H9 (cell line): ENCODE results near the gene KSR1. TPM values are rescaled to one million over a fixed set of nuclear protein-coding genes. Genes with fewer than 3 reads are reported as not detected.

ENCODE experiments used
- DNase-seq: peaks from one replicate; pipeline ENCODE4 v3.0.0-alpha.2; 2017
- H2AFZ ChIP-seq: one replicate; pipeline ENCODE4 v1.6.1; 2013; ENCODE audit warnings: mild to moderate bottlenecking, low read length, control low read depth, moderate library complexity
- H2AK5ac ChIP-seq: 2 replicates; pipeline ENCODE4 v1.6.1; 2013; ENCODE audit warnings: low read length, control low read depth, mixed read lengths; ENCODE audit not compliant: insufficient read length
- H2BK120ac ChIP-seq: one replicate; pipeline ENCODE4 v1.6.1; 2013; ENCODE audit warnings: low read depth, mild to moderate bottlenecking, low read length, control low read depth, inconsistent platforms; ENCODE audit not compliant: poor library complexity, severe bottlenecking
- H2BK12ac ChIP-seq: 2 replicates; pipeline ENCODE4 v1.6.1; 2013; ENCODE audit warnings: low read length, control low read depth, mixed read lengths, low read depth; ENCODE audit not compliant: insufficient read length
- H2BK15ac ChIP-seq: 2 replicates; pipeline ENCODE4 v1.6.1; 2013; ENCODE audit warnings: low read depth, low read length, control low read depth
- H2BK20ac ChIP-seq: one replicate; pipeline ENCODE4 v1.6.1; 2013; ENCODE audit warnings: low read depth, mild to moderate bottlenecking, low read length, control low read depth, inconsistent platforms; ENCODE audit not compliant: poor library complexity, severe bottlenecking
- H2BK5ac ChIP-seq: 2 replicates; pipeline ENCODE4 v1.6.1; 2013; ENCODE audit warnings: low read length, control low read depth, mixed read lengths; ENCODE audit not compliant: insufficient read length
- H3K14ac ChIP-seq: 2 replicates; pipeline ENCODE4 v1.6.1; 2013; ENCODE audit warnings: low read length, control low read depth; ENCODE audit not compliant: insufficient read depth
- H3K18ac ChIP-seq: 2 replicates; pipeline ENCODE4 v1.6.1; 2013; ENCODE audit warnings: low read depth, mild to moderate bottlenecking, mixed read lengths, low read length, control low read depth; ENCODE audit not compliant: insufficient read length
- H3K23ac ChIP-seq: 2 replicates; pipeline ENCODE4 v1.6.1; 2013; ENCODE audit warnings: low read length, control low read depth, mixed read lengths, low read depth; ENCODE audit not compliant: insufficient read length
- H3K23me2 ChIP-seq: 2 replicates; pipeline ENCODE4 v1.6.1; 2013; ENCODE audit warnings: low read depth, mild to moderate bottlenecking, mixed read lengths, low read length, control low read depth; ENCODE audit not compliant: insufficient read length, poor library complexity, severe bottlenecking
- H3K27ac ChIP-seq: 2 replicates; pipeline ENCODE4 v1.5.1; 2013; ENCODE audit warnings: low read length, control low read depth, mixed read lengths, low read depth; ENCODE audit not compliant: insufficient read length
- H3K27me3 ChIP-seq: 2 replicates; pipeline ENCODE4 v1.6.1; 2013; ENCODE audit warnings: low read length, control low read depth, inconsistent platforms; ENCODE audit not compliant: insufficient read depth
- H3K4ac ChIP-seq: 2 replicates; pipeline ENCODE4 v1.6.1; 2013; ENCODE audit warnings: low read depth, mild to moderate bottlenecking, control low read depth, inconsistent platforms, low read length, moderate library complexity
- H3K4me1 ChIP-seq: 2 replicates; pipeline ENCODE4 v1.6.1; 2013; ENCODE audit warnings: low read length, control low read depth, inconsistent platforms; ENCODE audit not compliant: insufficient read depth
- H3K4me2 ChIP-seq: 2 replicates; pipeline ENCODE4 v1.6.1; 2013; ENCODE audit warnings: low read length, control low read depth, mixed read lengths; ENCODE audit not compliant: insufficient read length, insufficient read depth
- H3K56ac ChIP-seq: 2 replicates; pipeline ENCODE4 v1.6.1; 2013; ENCODE audit warnings: low read depth, mild to moderate bottlenecking, mixed read lengths, low read length, control low read depth; ENCODE audit not compliant: insufficient read length
- H3K79me1 ChIP-seq: 2 replicates; pipeline ENCODE4 v1.6.1; 2013; ENCODE audit warnings: low read depth, mild to moderate bottlenecking, moderate library complexity, low read length, control low read depth, inconsistent platforms; ENCODE audit not compliant: insufficient read depth, poor library complexity, severe bottlenecking
- H3K79me2 ChIP-seq: 2 replicates; pipeline ENCODE4 v1.6.1; 2013; ENCODE audit warnings: low read length, control low read depth, inconsistent platforms; ENCODE audit not compliant: insufficient read depth
- H3K9ac ChIP-seq: 2 replicates; pipeline ENCODE4 v1.6.1; 2013; ENCODE audit warnings: low read length, control low read depth, mixed read lengths; ENCODE audit not compliant: insufficient read length; ENCODE audit errors: extremely low read depth
- H3K9me3 ChIP-seq: one replicate; pipeline ENCODE4 v1.6.1; 2013; ENCODE audit warnings: low read depth, low read length, inconsistent platforms; ENCODE audit not compliant: control insufficient read depth
- H3T11ph ChIP-seq: one replicate; pipeline ENCODE4 v1.6.1; 2013; ENCODE audit warnings: mild to moderate bottlenecking, low read length, control low read depth, inconsistent platforms
- H4K20me1 ChIP-seq: one replicate; pipeline ENCODE4 v1.6.1; 2013; ENCODE audit not compliant: control insufficient read depth, insufficient read length, insufficient read depth
- H4K5ac ChIP-seq: 2 replicates; pipeline ENCODE4 v1.6.1; 2013; ENCODE audit warnings: low read depth, mild to moderate bottlenecking, mixed read lengths, low read length, control low read depth; ENCODE audit not compliant: insufficient read length
- H4K8ac ChIP-seq: replicated peaks from 2 replicates; pipeline ENCODE4 v1.6.1; 2013; ENCODE audit warnings: low read length, control low read depth, mixed read lengths, low read depth; ENCODE audit not compliant: insufficient read length
- H4K91ac ChIP-seq: 2 replicates; pipeline ENCODE4 v1.6.1; 2013; ENCODE audit warnings: low read depth, mild to moderate bottlenecking, moderate library complexity, mixed read lengths, low read length, control low read depth; ENCODE audit not compliant: insufficient read length
- H3K27ac Mint-ChIP-seq, 3 experiments: 2 replicates in 2 of 3; 3 replicates in 1 of 3; pipeline ENCODE4 v1.8.0; 2020 to 2021; ENCODE audit warnings: mixed read lengths in 3 of 3, mild to moderate bottlenecking in 1 of 3, moderate library complexity in 1 of 3
- H3K27me3 Mint-ChIP-seq: 2 replicates; pipeline ENCODE4 v1.8.0; 2021; ENCODE audit warnings: low read depth, mild to moderate bottlenecking, moderate library complexity, mixed read lengths
- H3K36me3 Mint-ChIP-seq, 3 experiments: 2 replicates in 2 of 3; 3 replicates in 1 of 3; pipeline ENCODE4 v1.8.0; 2020 to 2021; ENCODE audit warnings: low read depth in 3 of 3, mixed read lengths in 3 of 3; ENCODE audit not compliant: insufficient read depth in 1 of 3
- H3K4me1 Mint-ChIP-seq, 2 experiments: 2 replicates each; pipeline ENCODE4 v1.8.0; 2020; ENCODE audit warnings: mixed read lengths in 2 of 2
- H3K4me3 Mint-ChIP-seq, 2 experiments: 2 replicates in 1 of 2; 3 replicates in 1 of 2; pipeline ENCODE4 v1.8.0; 2020 to 2021; ENCODE audit warnings: mild to moderate bottlenecking in 2 of 2, mixed read lengths in 2 of 2, moderate library complexity in 1 of 2
- H3K9me3 Mint-ChIP-seq, 2 experiments: 2 replicates in 1 of 2; 3 replicates in 1 of 2; pipeline ENCODE4 v1.8.0; 2020; ENCODE audit warnings: mild to moderate bottlenecking in 2 of 2, mixed read lengths in 2 of 2, moderate library complexity in 1 of 2
- CTCF ChIP-seq: fragments of 200-600 bp; sonication (generic); conservative IDR thresholded peaks from 3 replicates; pipeline ENCODE4 v1.8.0; 2021; ENCODE audit warnings: antibody characterized with exemption, mild to moderate bottlenecking
- WGBS: extraction: QIAGEN DNeasy Blood & Tissue Kit; methylation state at CpG from one replicate; pipeline ENCODE4 v1.1.7; 2013; ENCODE audit warnings: missing lambda C conversion rate, low lambda C conversion rate, mixed read lengths; ENCODE audit not compliant: insufficient read length; ENCODE audit errors: extremely low coverage; 5-methylcytosine and 5-hydroxymethylcytosine counted together
- total RNA-seq: library from RNA; stranded (reverse); gene quantifications from 2 replicates; pipeline ENCODE4 v1.2.1, GENCODE V29; 2021

The KSR1 gene
- total RNA-seq, 1 experiment from 2014 or later = 44.9 TPM

DNA sequence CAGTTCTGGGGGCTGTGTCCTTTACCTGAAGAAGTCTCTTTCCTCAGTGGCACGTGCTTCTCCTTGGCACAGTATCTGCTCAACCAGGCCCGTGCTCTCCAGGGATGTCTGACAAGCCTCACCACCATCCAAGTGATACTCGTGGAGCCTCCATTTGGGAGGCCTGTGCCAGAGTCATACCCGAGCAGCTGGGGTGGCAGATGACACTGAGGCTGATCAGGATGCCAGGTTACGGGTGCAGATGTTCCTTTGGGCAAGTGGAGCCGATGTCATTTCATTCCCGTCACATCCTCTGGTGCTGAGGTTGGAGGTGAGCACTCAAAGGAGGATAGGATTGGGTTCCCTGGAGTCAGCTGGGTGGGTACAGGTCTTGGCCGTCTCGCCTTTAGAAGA, 87.2 kb downstream of the KSR1 start:
- no peak overlapping the region for H4K8ac ChIP-seq
- no CpG with 5 or more reads among the region's 9 CpGs for WGBS
- Mint-ChIP-seq H3K4me1 (peaks cover 26 to 30% of the 10 kb centered on the region in 2 experiments), H3K27ac (no peak overlapping the region), H3K36me3 (no peaks in the 10 kb centered on the region), H3K4me3 (no peak overlapping the region), H3K27me3 (no peaks in the 10 kb centered on the region), H3K9me3 (no peaks in the 10 kb centered on the region)
- no peaks in the 10 kb centered on the region for H3K27me3 ChIP-seq
- H3K4ac ChIP-seq = no peak overlapping the region
- no peak overlapping the region for H4K91ac ChIP-seq
- no peaks in the 10 kb centered on the region for H4K20me1 ChIP-seq
- no peak for TF ChIP-seq CTCF
- no peak overlapping the region for H2AFZ ChIP-seq
- no peaks in the 10 kb centered on the region for H3K23me2 ChIP-seq
- no peaks in the 10 kb centered on the region for H3K9me3 ChIP-seq
- H3K4me2 ChIP-seq = no peak overlapping the region
- no peak overlapping the region for H2BK12ac ChIP-seq
- no peak overlapping the region for H2AK5ac ChIP-seq
- H3K79me1 ChIP-seq = no peaks in the 10 kb centered on the region
- no peak overlapping the region for H3T11ph ChIP-seq
- H2BK20ac ChIP-seq = no peak overlapping the region
- no peak overlapping the region for H3K18ac ChIP-seq
- no peak overlapping the region for H3K23ac ChIP-seq
- H3K9ac ChIP-seq = no peak overlapping the region
- H3K79me2 ChIP-seq = peaks cover 11% of the 10 kb centered on the region; the same call in 1 of the 2 replicates
- H3K14ac ChIP-seq = no peak overlapping the region
- H3K56ac ChIP-seq = no peak overlapping the region
- no peak overlapping the region for H2BK5ac ChIP-seq
- H2BK120ac ChIP-seq = no peak overlapping the region
- no peak for DNase-seq
- H4K5ac ChIP-seq = no peak overlapping the region
- H3K4me1 ChIP-seq = no peaks in the 10 kb centered on the region; the same call in 1 of the 2 replicates
- H3K27ac ChIP-seq = no peak overlapping the region
- H2BK15ac ChIP-seq = no peak overlapping the region
